Neuronal stem cell (in vitro differentiated cells): Measurements from ENCODE around the gene DIO2.

Experiments
- DNase-seq: peaks from one replicate; pipeline ENCODE4 v3.0.0-alpha.2; 2013; ENCODE audit warnings: low spot score
- H2AFZ ChIP-seq: one replicate; pipeline ENCODE4 v1.6.1; 2013; ENCODE audit warnings: mild to moderate bottlenecking, low read length, inconsistent platforms
- H2AK5ac ChIP-seq: 2 replicates; pipeline ENCODE4 v1.6.1; 2013; ENCODE audit warnings: low read depth, mild to moderate bottlenecking, inconsistent platforms, low read length, moderate library complexity, mixed read lengths
- H2BK120ac ChIP-seq: 2 replicates; pipeline ENCODE4 v1.6.1; 2013; ENCODE audit warnings: low read depth, mild to moderate bottlenecking, inconsistent platforms, low read length, moderate library complexity, mixed read lengths
- H2BK12ac ChIP-seq: one replicate; pipeline ENCODE4 v1.6.1; 2013; ENCODE audit warnings: low read length, inconsistent platforms
- H2BK15ac ChIP-seq: 2 replicates; pipeline ENCODE4 v1.6.1; 2013; ENCODE audit warnings: mild to moderate bottlenecking, low read length, inconsistent platforms, mixed read lengths
- H2BK5ac ChIP-seq: one replicate; pipeline ENCODE4 v1.6.1; 2013; ENCODE audit warnings: inconsistent platforms, mild to moderate bottlenecking, low read length, moderate library complexity
- H3K14ac ChIP-seq: one replicate; pipeline ENCODE4 v1.6.1; 2013; ENCODE audit warnings: low read length, inconsistent platforms
- H3K18ac ChIP-seq: 2 replicates; pipeline ENCODE4 v1.6.1; 2013; ENCODE audit warnings: low read length, inconsistent platforms
- H3K23ac ChIP-seq: 2 replicates; pipeline ENCODE4 v1.6.1; 2013; ENCODE audit warnings: low read depth, mild to moderate bottlenecking, mixed read lengths, low read length, inconsistent platforms; ENCODE audit not compliant: poor library complexity
- H3K27ac ChIP-seq: replicated peaks from 3 replicates; pipeline ENCODE4 v1.5.1; 2013; ENCODE audit warnings: low read length, inconsistent platforms
- H3K27me3 ChIP-seq, 3 experiments: 2 replicates each; pipeline ENCODE4 v1.6.1; 2013; ENCODE audit warnings: low read length in 3 of 3, mild to moderate bottlenecking in 2 of 3, inconsistent platforms in 1 of 3, low read depth in 1 of 3, mixed read lengths in 1 of 3, moderate library complexity in 1 of 3; ENCODE audit not compliant: control insufficient read depth in 3 of 3, insufficient read depth in 3 of 3
- H3K36me3 ChIP-seq, 2 donors: replicated peaks in 1 of 2; 2 replicates each; pipeline ENCODE4 v1.6.1; 2013; ENCODE audit warnings: low read length in 2 of 2; ENCODE audit not compliant: control insufficient read depth in 2 of 2, insufficient read depth in 2 of 2
- H3K4ac ChIP-seq: 2 replicates; pipeline ENCODE4 v1.6.1; 2013; ENCODE audit warnings: inconsistent platforms, mild to moderate bottlenecking, low read length, moderate library complexity
- H3K4me1 ChIP-seq, 2 donors: 1 replicate in 1 of 2; 2 replicates in 1 of 2; pipeline ENCODE4 v1.6.1; 2013; ENCODE audit warnings: low read length in 2 of 2, low read depth in 1 of 2; ENCODE audit not compliant: control insufficient read depth in 2 of 2, insufficient read depth in 1 of 2
- H3K4me2 ChIP-seq: one replicate; pipeline ENCODE4 v1.6.1; 2013; ENCODE audit warnings: mild to moderate bottlenecking, low read length, inconsistent platforms; ENCODE audit not compliant: insufficient read depth, poor library complexity, severe bottlenecking
- H3K4me3 ChIP-seq, 2 donors: 2 replicates each; pipeline ENCODE4 v1.5.1; 2013; ENCODE audit warnings: low read length in 2 of 2, mild to moderate bottlenecking in 2 of 2, inconsistent platforms in 1 of 2, moderate library complexity in 1 of 2
- H3K79me1 ChIP-seq: one replicate; pipeline ENCODE4 v1.6.1; 2013; ENCODE audit warnings: low read depth, mild to moderate bottlenecking, inconsistent platforms, low read length, moderate library complexity
- H3K9ac ChIP-seq: one replicate; pipeline ENCODE4 v1.6.1; 2013; ENCODE audit warnings: mild to moderate bottlenecking, low read depth, low read length, inconsistent platforms; ENCODE audit not compliant: poor library complexity
- H3K9me3 ChIP-seq, 2 donors: replicated peaks in 1 of 2; 2 replicates each; pipeline versions ENCODE3 to v1.6.1; 2013; ENCODE audit warnings: low read length in 2 of 2, mild to moderate bottlenecking in 2 of 2, inconsistent platforms in 1 of 2, low read depth in 1 of 2, mixed read lengths in 1 of 2, moderate library complexity in 1 of 2; ENCODE audit not compliant: control insufficient read depth in 2 of 2, insufficient read depth in 1 of 2
- H4K8ac ChIP-seq: one replicate; pipeline ENCODE4 v1.6.1; 2013; ENCODE audit warnings: low read depth, mild to moderate bottlenecking, inconsistent platforms, low read length, moderate library complexity
- H4K91ac ChIP-seq: one replicate; pipeline ENCODE4 v1.6.1; 2013; ENCODE audit warnings: low read length, low read depth, mild to moderate bottlenecking, inconsistent platforms; ENCODE audit not compliant: poor library complexity
- WGBS, 2 donors: extraction: QIAGEN DNeasy Blood & Tissue Kit; methylation state at CpG; one replicate each; pipeline ENCODE4 v1.1.7; 2013; ENCODE audit warnings: missing lambda C conversion rate in 2 of 2, mixed read lengths in 1 of 2; ENCODE audit not compliant: insufficient read length in 2 of 2, insufficient replicate concordance in 1 of 2; ENCODE audit errors: extremely low coverage in 2 of 2; 5-methylcytosine and 5-hydroxymethylcytosine counted together

The DIO2 gene

GRCh38 chr14:80188571-80188970, 22.7 kb downstream of the DIO2 start:
- H2BK5ac ChIP-seq: no peak overlapping the region
- no CpG with 5 or more reads among the region's 6 CpGs for WGBS, 2 donors
- no peak for DNase-seq
- H2AFZ ChIP-seq: no peak overlapping the region
- no peak overlapping the region for H4K91ac ChIP-seq
- H3K4me2 ChIP-seq: no peak overlapping the region
- no peak overlapping the region for H3K4ac ChIP-seq
- H3K9me3 ChIP-seq: no peaks in the 10 kb centered on the region
- H2BK15ac ChIP-seq: no peak overlapping the region
- no peaks in the 10 kb centered on the region for H3K27me3 ChIP-seq
- no peak overlapping the region for H3K23ac ChIP-seq
- no peak overlapping the region for H4K8ac ChIP-seq
- H3K27ac ChIP-seq: no peak overlapping the region
- H3K4me1 ChIP-seq: no peaks in the 10 kb centered on the region
- H2AK5ac ChIP-seq: no peak overlapping the region
- H2BK120ac ChIP-seq: no peak overlapping the region
- H3K9ac ChIP-seq: no peak overlapping the region
- no peak overlapping the region for H3K18ac ChIP-seq
- no peak overlapping the region for H3K4me3 ChIP-seq
- H3K79me1 ChIP-seq: no peaks in the 10 kb centered on the region
- H3K36me3 ChIP-seq: no peaks in the 10 kb centered on the region
- no peak overlapping the region for H2BK12ac ChIP-seq
- no peak overlapping the region for H3K14ac ChIP-seq

GRCh38 chr14:80186301-80186800, 25.0 kb downstream of the DIO2 start:
- Histone ChIP-seq H2BK120ac (no peak overlapping the region), H3K9me3 (no peaks in the 10 kb centered on the region), H2BK12ac (no peak overlapping the region), H3K9ac (no peak overlapping the region), H2AFZ (no peak overlapping the region), H4K91ac (no peak overlapping the region), H2BK15ac (no peak overlapping the region), H3K23ac (no peak overlapping the region), H4K8ac (no peak overlapping the region), H3K4me3 (no peak overlapping the region), H3K36me3 (no peaks in the 10 kb centered on the region), H3K4me1 (no peaks in the 10 kb centered on the region), H3K4ac (no peak overlapping the region), H3K14ac (no peak overlapping the region), H3K27ac (no peak overlapping the region), H2BK5ac (no peak overlapping the region), H2AK5ac (no peak overlapping the region), H3K79me1 (no peaks in the 10 kb centered on the region), H3K18ac (no peak overlapping the region), H3K27me3 (no peaks in the 10 kb centered on the region), H3K4me2 (no peak overlapping the region)
- DNase-seq: no peak
- no CpG with 5 or more reads among the region's 9 CpGs for WGBS, 2 donors

- H3K36me3 ChIP-seq: no peaks in the 10 kb centered on the region
- H3K79me1 ChIP-seq: no peaks in the 10 kb centered on the region
- no peak overlapping the region for H2AFZ ChIP-seq
- H2BK120ac ChIP-seq: no peak overlapping the region
- no peaks in the 10 kb centered on the region for H3K9me3 ChIP-seq
- no peak overlapping the region for H3K4ac ChIP-seq
- H3K18ac ChIP-seq: no peak overlapping the region
- no peak overlapping the region for H3K4me2 ChIP-seq
- no peaks in the 10 kb centered on the region for H3K4me1 ChIP-seq
- H2AK5ac ChIP-seq: no peak overlapping the region
- no peak overlapping the region for H3K23ac ChIP-seq
- H2BK5ac ChIP-seq: no peak overlapping the region
- H2BK15ac ChIP-seq: no peak overlapping the region
- no peaks in the 10 kb centered on the region for H3K27me3 ChIP-seq
- no peak overlapping the region for H3K9ac ChIP-seq
- no peak overlapping the region for H2BK12ac ChIP-seq
- no peak overlapping the region for H3K14ac ChIP-seq
- H3K4me3 ChIP-seq: no peak overlapping the region
- no peak overlapping the region for H4K91ac ChIP-seq
- no peak overlapping the region for H4K8ac ChIP-seq
- no peak for DNase-seq
- no peak overlapping the region for H3K27ac ChIP-seq
Observed at GRCh38 chr14:80176893-80177292, 34.4 kb downstream of the DIO2 start.

GRCh38 chr14:80172375-80173051, 38.8 kb downstream of the DIO2 start:
- Histone ChIP-seq H3K18ac (no peak overlapping the region), H3K4me2 (no peak overlapping the region), H2BK5ac (no peak overlapping the region), H3K23ac (no peak overlapping the region), H3K4me3 (no peak overlapping the region), H2BK120ac (no peak overlapping the region), H3K9ac (no peak overlapping the region), H3K4me1 (no peaks in the 10 kb centered on the region), H3K27ac (no peak overlapping the region), H3K79me1 (no peaks in the 10 kb centered on the region), H4K91ac (no peak overlapping the region), H3K14ac (no peak overlapping the region), H3K9me3 (no peaks in the 10 kb centered on the region), H2BK12ac (no peak overlapping the region), H2AK5ac (no peak overlapping the region), H4K8ac (no peak overlapping the region), H2AFZ (no peak overlapping the region), H3K36me3 (no peaks in the 10 kb centered on the region), H3K27me3 (no peaks in the 10 kb centered on the region), H2BK15ac (no peak overlapping the region), H3K4ac (no peak overlapping the region)
- DNase-seq: no peak
- no CpG with 5 or more reads among the region's 3 CpGs for WGBS, 2 donors
